ACC112 (cell line): ENCODE results near the gene TGFB1.
"Not testable (repeated sequence)": the region's sequence is repeated elsewhere in the genome, so short reads cannot be mapped to it uniquely, and the experiment has no call there.

Experiments used
- H2AFZ ChIP-seq: fragments of 200-600 bp; sonication (generic); one replicate; pipeline ENCODE4 v1.6.0; 2017; ENCODE audit warnings: antibody characterized with exemption, low read length; ENCODE audit not compliant: unreplicated experiment
- H3K27ac ChIP-seq: fragments of 200-600 bp; sonication (generic); 2 replicates; pipeline ENCODE4 v1.5.1; 2014; ENCODE audit warnings: low read depth, mild to moderate bottlenecking, antibody characterized with exemption, low read length, moderate library complexity
- H3K27me3 ChIP-seq: fragments of 200-600 bp; sonication (generic); 2 replicates; pipeline ENCODE4 v1.6.1; 2014; ENCODE audit warnings: mild to moderate bottlenecking, antibody characterized with exemption, low read length, moderate library complexity, mixed read lengths; ENCODE audit not compliant: insufficient read depth
- H3K36me3 ChIP-seq: fragments of 200-600 bp; sonication (generic); 2 replicates; pipeline ENCODE4 v1.6.1; 2016; ENCODE audit warnings: mild to moderate bottlenecking, antibody characterized with exemption, low read length, moderate library complexity, mixed read lengths; ENCODE audit not compliant: insufficient read depth
- H3K4me1 ChIP-seq: fragments of 200-600 bp; sonication (generic); one replicate; pipeline ENCODE4 v1.6.1; 2016; ENCODE audit warnings: low read length, mixed read lengths; ENCODE audit not compliant: insufficient read depth, unreplicated experiment, control insufficient read depth
- H3K4me3 ChIP-seq: fragments of 200-600 bp; sonication (generic); 2 replicates; pipeline ENCODE4 v1.5.1; 2014; ENCODE audit warnings: mild to moderate bottlenecking, low read depth, low read length
- H3K79me2 ChIP-seq: fragments of 200-600 bp; sonication (generic); one replicate; pipeline ENCODE4 v1.6.0; 2016; ENCODE audit warnings: low read length; ENCODE audit not compliant: control insufficient read depth, unreplicated experiment, insufficient read depth

The TGFB1 gene

GRCh38 chr19:41391618-41392017 is 37.9 kb upstream of the TGFB1 start:
- no peak overlapping the region for H3K4me3 ChIP-seq
- no peak overlapping the region for H2AFZ ChIP-seq
- no peaks in the 10 kb centered on the region for H3K79me2 ChIP-seq
- no peak overlapping the region for H3K27ac ChIP-seq
- no peaks in the 10 kb centered on the region for H3K4me1 ChIP-seq
- no peaks in the 10 kb centered on the region for H3K27me3 ChIP-seq
- no peaks in the 10 kb centered on the region for H3K36me3 ChIP-seq

GRCh38 chr19:41386442-41386841 is 32.7 kb upstream of the TGFB1 start:
- Histone ChIP-seq H3K79me2 (no peaks in the 10 kb centered on the region), H3K36me3 (no peaks in the 10 kb centered on the region), H3K27ac (no peak overlapping the region), H3K4me1 (no peaks in the 10 kb centered on the region), H2AFZ (no peak overlapping the region), H3K27me3 (no peaks in the 10 kb centered on the region), H3K4me3 (no peak overlapping the region)

- Histone ChIP-seq H3K79me2 (no peaks in the 10 kb centered on the region), H3K4me1 (no peaks in the 10 kb centered on the region), H3K27me3 (no peaks in the 10 kb centered on the region), H3K4me3 (no peak overlapping the region), H3K36me3 (no peaks in the 10 kb centered on the region), H3K27ac (no peak overlapping the region), H2AFZ (no peak overlapping the region)
Measured at GRCh38 chr19:41384351-41384750, 30.6 kb upstream of the TGFB1 start.

GRCh38 chr19:41381536-41381935 is 27.8 kb upstream of the TGFB1 start:
- H3K27ac ChIP-seq, H3K4me1 ChIP-seq, H3K4me3 ChIP-seq, H2AFZ ChIP-seq, H3K36me3 ChIP-seq, H3K27me3 ChIP-seq, H3K79me2 ChIP-seq: not testable (repeated sequence)

GRCh38 chr19:41377977-41378709 is 24.4 kb upstream of the TGFB1 start:
- Histone ChIP-seq H3K4me3 (no peak overlapping the region), H3K27me3 (no peaks in the 10 kb centered on the region), H3K27ac (no peak overlapping the region), H3K36me3 (no peaks in the 10 kb centered on the region), H3K4me1 (no peaks in the 10 kb centered on the region), H2AFZ (no peak overlapping the region), H3K79me2 (no peaks in the 10 kb centered on the region)

GRCh38 chr19:41376998-41377365 is 23.3 kb upstream of the TGFB1 start:
- Histone ChIP-seq H3K4me3 (peak overlapping the region; percentile 76), H3K36me3 (no peaks in the 10 kb centered on the region), H2AFZ (no peak overlapping the region), H3K27ac (no peak overlapping the region), H3K79me2 (no peaks in the 10 kb centered on the region), H3K27me3 (no peaks in the 10 kb centered on the region), H3K4me1 (no peaks in the 10 kb centered on the region)

GRCh38 chr19:41376241-41376997 is 22.7 kb upstream of the TGFB1 start, which contains the start of gene TMEM91:
Gene TMEM91, plus strand, starts transcription at chr19:41376533. Its CDS starts 1,777 bp downstream, at chr19:41378310.
- H3K4me1 ChIP-seq, result no peaks in the 10 kb centered on the region
- no peaks in the 10 kb centered on the region for H3K36me3 ChIP-seq
- H3K79me2 ChIP-seq, result no peaks in the 10 kb centered on the region
- no peak within 1 kb of the TSS for H2AFZ ChIP-seq
- peak within 1 kb of the TSS; percentile 76 for H3K4me3 ChIP-seq
- H3K27me3 ChIP-seq, result no peaks in the 10 kb centered on the region
- no peak within 1 kb of the TSS for H3K27ac ChIP-seq

- H3K4me3 ChIP-seq, result no peak overlapping the region
- H3K27ac ChIP-seq, result no peak overlapping the region
- no peaks in the 10 kb centered on the region for H3K27me3 ChIP-seq
- no peaks in the 10 kb centered on the region for H3K4me1 ChIP-seq
- H2AFZ ChIP-seq, result no peak overlapping the region
- no peaks in the 10 kb centered on the region for H3K36me3 ChIP-seq
- no peaks in the 10 kb centered on the region for H3K79me2 ChIP-seq
Measured at GRCh38 chr19:41373993-41374392, 20.3 kb upstream of the TGFB1 start.

- Histone ChIP-seq H3K4me3 (no peak overlapping the region), H3K36me3 (no peaks in the 10 kb centered on the region), H2AFZ (no peak overlapping the region), H3K79me2 (no peaks in the 10 kb centered on the region), H3K4me1 (peaks cover 6% of the 10 kb centered on the region), H3K27me3 (no peaks in the 10 kb centered on the region), H3K27ac (no peak overlapping the region)
Measured at GRCh38 chr19:41372501-41372900, 18.8 kb upstream of the TGFB1 start.

GRCh38 chr19:41371541-41371940 is 17.8 kb upstream of the TGFB1 start:
- Histone ChIP-seq H3K79me2 (no peaks in the 10 kb centered on the region), H3K27me3 (no peaks in the 10 kb centered on the region)

GRCh38 chr19:41371119-41371518 is 17.4 kb upstream of the TGFB1 start:
- H3K79me2 ChIP-seq, H2AFZ ChIP-seq, H3K36me3 ChIP-seq, H3K4me3 ChIP-seq, H3K27ac ChIP-seq, H3K27me3 ChIP-seq, H3K4me1 ChIP-seq: not testable (repeated sequence)

More at GRCh38 chr19:41371541-41371940, 17.8 kb upstream of the TGFB1 start:
- no peak overlapping the region for H3K4me3 ChIP-seq
- H3K4me1 ChIP-seq, result peaks cover 7% of the 10 kb centered on the region
- H3K36me3 ChIP-seq, result no peaks in the 10 kb centered on the region
- H3K27ac ChIP-seq, result no peak overlapping the region
- H2AFZ ChIP-seq, result no peak overlapping the region
